HepG2 (cell line): ENCODE measurements around the gene EPC1. TPM values are rescaled to one million over a fixed set of nuclear protein-coding genes. Genes with fewer than 3 reads are reported as not detected.
A peak's percentile ranks its signal among the peaks of the same experiment; 100 is the strongest.

Experiments used
- ATAC-seq: fragments of 200-7000 bp; cut with Tn5 transposase; 3 replicates; pipeline ENCODE4 v1.9.1; 2020; ENCODE audit warnings: mild to moderate bottlenecking, moderate library complexity
- BruUV-seq: library from RNA; stranded (reverse); fragments of 400-500 nt; replicated peaks from 2 replicates; lab custom pipeline; 2021; lab: Mats Ljungman, UMichigan
- CTCF ChIA-PET: fragments of 300-600 bp; formaldehyde crosslinking; extraction: SDS; loops from one replicate; lab custom pipeline; 2021; ENCODE audit warnings: low total read pairs, inconsistent platforms, low intra/inter-chr PET ratio; lab: Yijun Ruan, JAX
- POLR2A ChIA-PET: fragments of 350-600 bp; sonication (Branson Sonifier 250); formaldehyde crosslinking; loops from one replicate; lab custom pipeline; 2020; ENCODE audit warnings: antibody characterized with exemption, inconsistent platforms; lab: Yijun Ruan, JAX
- DNase-seq: peaks from one replicate; pipeline ENCODE4 v3.0.0-alpha.2; 2015; ENCODE audit warnings: low spot score
- FAIRE-seq: peaks from 3 replicates; lab custom pipeline; 2011; peaks lifted over from hg19 to GRCh38; lab: Jason Lieb, UNC
- H2AFZ ChIP-seq: one replicate; pipeline ENCODE4 v1.6.1; 2011; ENCODE audit warnings: low read length, inconsistent platforms
- H3K27ac ChIP-seq: fragments of 300-600 bp; 3 replicates; pipeline ENCODE4 v1.8.0; 2011; ENCODE audit warnings: mixed run types, mild to moderate bottlenecking, mixed read lengths, low read length, inconsistent platforms; ENCODE audit not compliant: insufficient read depth; ENCODE audit errors: extremely low read length
- H3K27me3 ChIP-seq, 2 experiments: fragments of 200-600 bp in 1 of 2; 2 replicates in 1 of 2; 3 replicates in 1 of 2; pipeline versions ENCODE4 v1.6.0 to v1.8.0; 2011; ENCODE audit warnings: low read length in 2 of 2, mild to moderate bottlenecking in 2 of 2, moderate library complexity in 2 of 2, inconsistent platforms in 1 of 2; ENCODE audit not compliant: insufficient read depth in 2 of 2, control insufficient read depth in 1 of 2
- H3K36me3 ChIP-seq, 2 experiments: fragments of 200-600 bp in 1 of 2; replicated peaks in 1 of 2; 2 replicates in 1 of 2; 3 replicates in 1 of 2; pipeline versions ENCODE4 v1.5.1 to v1.8.0; 2011; ENCODE audit warnings: low read length in 2 of 2, inconsistent platforms in 1 of 2; ENCODE audit not compliant: insufficient read depth in 2 of 2, control insufficient read depth in 1 of 2
- H3K4me1 ChIP-seq: 2 replicates; pipeline ENCODE4 v1.5.1; 2012; ENCODE audit warnings: low read length, inconsistent platforms; ENCODE audit not compliant: insufficient read depth
- H3K4me2 ChIP-seq: 2 replicates; pipeline ENCODE4 v1.6.0; 2011; ENCODE audit warnings: low read depth, low read length, inconsistent platforms
- H3K4me3 ChIP-seq, 3 experiments: fragments of 200-600 bp in 1 of 3; sonication (generic), shearing (Covaris generic) in 1 of 3; replicated peaks in 1 of 3; 2 replicates each; pipeline ENCODE4 v1.5.1; 2011 to 2016; ENCODE audit warnings: low read length in 3 of 3, inconsistent platforms in 2 of 3, low read depth in 2 of 3, mild to moderate bottlenecking in 2 of 3, control low read depth in 1 of 3, mixed read lengths in 1 of 3; ENCODE audit not compliant: insufficient read depth in 1 of 3
- H3K79me2 ChIP-seq: one replicate; pipeline ENCODE4 v1.6.1; 2011; ENCODE audit warnings: low read length, inconsistent platforms; ENCODE audit not compliant: insufficient read depth
- H3K9ac ChIP-seq: 2 replicates; pipeline ENCODE4 v1.6.0; 2011; ENCODE audit warnings: mild to moderate bottlenecking, low read depth, low read length, inconsistent platforms; ENCODE audit not compliant: insufficient read depth
- H3K9me3 ChIP-seq: 2 replicates; pipeline ENCODE4 v1.5.1; 2012; ENCODE audit warnings: mild to moderate bottlenecking, low read length
- H4K20me1 ChIP-seq: 2 replicates; pipeline ENCODE4 v1.6.0; 2011; ENCODE audit warnings: inconsistent platforms, mild to moderate bottlenecking, low read length, moderate library complexity; ENCODE audit not compliant: insufficient read depth
- SALL2 ChIP-seq: sonication (generic); formaldehyde crosslinking; IDR thresholded peaks from 2 replicates; pipeline ENCODE4 v1.8.1; 2023; ENCODE audit warnings: mild to moderate bottlenecking, missing genetic modification reagents, inconsistent platforms
- SUZ12 ChIP-seq: fragments of 150-350 bp; IDR thresholded peaks from 2 replicates; pipeline ENCODE4 v1.6.1; 2014; ENCODE audit warnings: low read depth, low read length
- ZNF501 ChIP-seq: sonication (generic); formaldehyde crosslinking; IDR thresholded peaks from 2 replicates; pipeline ENCODE4 v1.5.1; 2020; ENCODE audit warnings: mild to moderate bottlenecking, moderate library complexity, missing genetic modification reagents
- ZNF687 ChIP-seq: sonication (generic); formaldehyde crosslinking; IDR thresholded peaks from 2 replicates; pipeline ENCODE4 v1.5.1; 2020; ENCODE audit warnings: mild to moderate bottlenecking, missing genetic modification reagents, moderate library complexity
- ZNF770 ChIP-seq: sonication (generic); formaldehyde crosslinking; IDR thresholded peaks from 2 replicates; pipeline ENCODE4 v1.5.0; 2020; ENCODE audit warnings: mild to moderate bottlenecking, missing genetic modification reagents
- ZNF782 ChIP-seq: sonication (generic); formaldehyde crosslinking; IDR thresholded peaks from 2 replicates; pipeline ENCODE4 v1.4.0; 2020; ENCODE audit warnings: missing genetic modification reagents, mild to moderate bottlenecking, borderline replicate concordance
- WGBS: methylation state at CpG from one replicate; pipeline ENCODE4 v1.1.6; 2017; ENCODE audit warnings: low lambda C conversion rate; 5-methylcytosine and 5-hydroxymethylcytosine counted together
- in situ Hi-C: cut with HindIII; loops from 2 replicates; pipeline ENCODE4 v1.10.0; 2017; ENCODE audit warnings: low pct_unique_long_range_greater_than_20kb; ENCODE audit not compliant: extremely low pct_ligation_motif_present
- intact Hi-C: fragments of 100-400 bp; cut with micrococcal nuclease; formaldehyde crosslinking; loops from one replicate; pipeline ENCODE4 v1.10.0; 2022; ENCODE audit not compliant: unreplicated experiment
- polyA plus RNA-seq, 8 experiments: library from polyadenylated mRNA; depleted of rRNA in 3 of 8; stranded (reverse) in 7 of 8; unstranded in 1 of 8; fragments of >200 nt; fragmentation: Illumina TruSeq in 4 of 8; extraction: Trizol in 4 of 8; gene quantifications; 2 replicates each; pipeline versions ENCODE4 v1.2.1 to v1.2.3, GENCODE V29; 2011 to 2016; ENCODE audit warnings: low read depth in 4 of 8, missing spikeins in 1 of 8, mixed read lengths in 1 of 8; ENCODE audit not compliant: insufficient read depth in 1 of 8
- total RNA-seq, 5 experiments: library from RNA; depleted of rRNA; stranded (reverse); fragments of >200 nt; fragmentation: Illumina TruSeq; extraction: Trizol; gene quantifications; 2 replicates each; pipeline ENCODE4 v1.2.3, GENCODE V29; 2016; ENCODE audit warnings: low read depth in 1 of 5

Gene EPC1
- total and polyA plus RNA-seq, 2 of the 13 experiments (the other 11 are each of a cell fraction or from before 2014, with no cell fraction given), result 28.7 to 44.2 TPM

GRCh38 chr10:32227802-32228201, 119.2 kb downstream of the EPC1 start (continued):
- TF ChIP-seq ZNF687 (no peak), ZNF501 (CRISPR knock-in tag) (no peak), ZNF782 (no peak), SALL2 (CRISPR knock-in tag) (no peak)

- H3K27me3 ChIP-seq, result no peaks in the 10 kb centered on the region; a peak in 1 of 5 replicates
- H3K27ac ChIP-seq, result no peak overlapping the region
- no peaks in the 10 kb centered on the region for H3K79me2 ChIP-seq
- DNase-seq, result no peak
- ChIA-PET CTCF (no interaction called here), POLR2A (no interaction called here)
- H3K9me3 ChIP-seq, result peaks cover 9% of the 10 kb centered on the region; the same call in 1 of the 2 replicates
- no peak overlapping the region for H3K4me2 ChIP-seq
- ATAC-seq, result no peak
- BruUV-seq, result no TSS peak
- intact Hi-C loops, result no loop called here
- no peaks in the 10 kb centered on the region for H3K36me3 ChIP-seq
- WGBS, result 38% methylated on average over 1 of the region's 1 CpG
- TF ChIP-seq ZNF770 (CRISPR knock-in tag) (0 out of 2 replicates have a peak, but pooled peaks have one; percentile 44), SUZ12 (no peak)
- no peak overlapping the region for H2AFZ ChIP-seq
- no peaks in the 10 kb centered on the region for H4K20me1 ChIP-seq
- no peak for FAIRE-seq
- no peaks in the 10 kb centered on the region for H3K4me1 ChIP-seq
- in situ Hi-C loops, result no loop called here
- H3K4me3 ChIP-seq, result no peak overlapping the region
- H3K9ac ChIP-seq, result no peak overlapping the region
Measured at GRCh38 chr10:32226624-32227023, 120.3 kb downstream of the EPC1 start.
